Adrenal gland (tissue), 12 donors: ENCODE data around the gene EEF1AKMT4. TPM values are rescaled to one million over a fixed set of nuclear protein-coding genes. Genes with fewer than 3 reads are reported as not detected.

Experiments used
- DNase-seq, 7 donors: peaks; one replicate each; pipeline ENCODE4 v3.0.0-alpha.2; 2019 to 2020
- H3K27ac ChIP-seq, 5 donors: fragments of 200-600 bp; sonication (generic) in 4 of 5; 1 replicate in 3 of 5; 2 replicates in 2 of 5; pipeline versions ENCODE4 v1.5.1 to v1.8.0; 2016 to 2020; ENCODE audit warnings: mild to moderate bottlenecking in 1 of 5
- H3K27me3 ChIP-seq: fragments of 200-600 bp; 2 replicates; pipeline ENCODE4 v1.8.0; 2021
- H3K36me3 ChIP-seq, 2 donors: fragments of 200-600 bp; replicated peaks in 1 of 2; 1 replicate in 1 of 2; 2 replicates in 1 of 2; pipeline versions ENCODE4 v1.5.1 to v1.8.0; 2018 to 2022
- H3K4me1 ChIP-seq, 2 donors: fragments of 200-600 bp; replicated peaks in 1 of 2; 1 replicate in 1 of 2; 2 replicates in 1 of 2; pipeline versions ENCODE4 v1.5.1 to v1.8.0; 2018 to 2021
- H3K4me3 ChIP-seq, 4 donors: fragments of 200-600 bp; sonication (generic) in 3 of 4; one replicate each; pipeline ENCODE4 v1.5.1; 2016 to 2018
- H3K9me3 ChIP-seq, 3 donors: fragments of 200-600 bp; sonication (generic) in 1 of 3; replicated peaks in 1 of 3; 1 replicate in 2 of 3; 2 replicates in 1 of 3; pipeline versions ENCODE4 v1.5.1 to v1.8.0; 2016 to 2021
- CTCF ChIP-seq, 6 experiments: fragments of 450-650 bp in 4 of 6; fragments of 200-600 bp in 2 of 6; sonication (generic) in 1 of 6; IDR thresholded peaks; 1 replicate in 5 of 6; 2 replicates in 1 of 6; pipeline versions ENCODE4 v1.5.1 to v1.8.0; 2016 to 2021; ENCODE audit warnings: antibody characterized with exemption in 6 of 6, mild to moderate bottlenecking in 2 of 6, moderate library complexity in 1 of 6
- POLR2A ChIP-seq, 2 donors: fragments of 450-650 bp; IDR thresholded peaks; one replicate each; pipeline ENCODE4 v1.6.1; 2017; ENCODE audit warnings: antibody characterized with exemption in 2 of 2, mild to moderate bottlenecking in 2 of 2, moderate library complexity in 1 of 2
- WGBS, 4 donors: extraction: QIAGEN DNeasy Blood & Tissue Kit in 2 of 4; methylation state at CpG; one replicate each; pipeline versions ENCODE4 v1.1.5 to v1.1.7; 2013 to 2017; 5-methylcytosine and 5-hydroxymethylcytosine counted together
- intact Hi-C, 2 donors: fragments of 100-400 bp; cut with DNase I; formaldehyde crosslinking; loops; one replicate each; pipeline versions ENCODE4 v1.14.1 to v1.15.0; 2022 to 2023
- polyA plus RNA-seq, 3 donors: library from polyadenylated mRNA; stranded (reverse); fragments of 200-250 nt in 2 of 3; fragments of 350-450 nt in 1 of 3; fragmentation: Illumina TruSeq in 1 of 3; extraction: RNeasy Lipid Tissue Mini Kit (QIAGEN cat#74804) in 1 of 3; gene quantifications; one replicate each; pipeline ENCODE4 v1.2.3, GENCODE V29; 2013 to 2014
- total RNA-seq, 9 donors: library from RNA; depleted of rRNA in 4 of 9; stranded (reverse); fragments of >200 nt in 4 of 9; fragments of 120-200 nt in 1 of 9; fragmentation: NEBNext Ultra II Directional in 1 of 9; extraction: Animal tissue kit (Norgen Biotek cat#: 25700) in 1 of 9; gene quantifications; one replicate each; pipeline versions ENCODE4 v1.1.0 to v1.2.4, GENCODE V29; 2013 to 2023
- donor health status: healthy with polysubstance abuse.
- donor health status: Bipolar disorder and iron deficiency.
- donor health status: DM: yes; HTN: yes; CAD: no.
- donor health status: DM: no; HTN: no; CAD: no.
- donor health status: DM: no; HTN: no; CAD: no.
- donor health status: DM: yes; HTN: yes; CAD: no.

Gene EEF1AKMT4
- total and polyA plus RNA-seq, 12 donors, result 1.8 to 8.3 (median 4.1) TPM

GRCh38 chr3:184291738-184292445 is 42.4 kb downstream of the EEF1AKMT4 start:
- no peak for TF ChIP-seq POLR2A (IDR thresholded peaks at IDR 0.05)
- no peak for TF ChIP-seq CTCF (IDR thresholded peaks at IDR 0.05)
- intact Hi-C loops, result loop anchor here in 1 of 2 donors (5.0 kb wide), 1 partner anchor 395 kb away; no protein-coding TSS in a partner anchor
- Histone ChIP-seq H3K36me3 (no peaks in the 10 kb centered on the region), H3K27ac (no peak overlapping the region), H3K4me1 (no peaks in the 10 kb centered on the region), H3K9me3 (no peaks in the 10 kb centered on the region), H3K4me3 (no peak overlapping the region), H3K27me3 (no peaks in the 10 kb centered on the region)
- 79 to 94% (median 86%) methylated on average over 7 to 21 of the region's 21 CpGs for WGBS, 4 donors
- no peak for DNase-seq

- intact Hi-C loops, result no loop called here
- H3K36me3 ChIP-seq, result peaks cover 0 to 7% of the 10 kb centered on the region in 2 donors
- DNase-seq, result no peak
- no peaks in the 10 kb centered on the region for H3K9me3 ChIP-seq
- 54 to 66% (median 62%) methylated on average over 3 of the region's 3 CpGs for WGBS, 4 donors
- H3K4me1 ChIP-seq, result peaks cover 4 to 12% of the 10 kb centered on the region in 2 donors
- no peaks in the 10 kb centered on the region for H3K27me3 ChIP-seq
- H3K4me3 ChIP-seq, result no peak overlapping the region
- no peak for TF ChIP-seq POLR2A (IDR thresholded peaks at IDR 0.05)
- TF ChIP-seq CTCF (IDR thresholded peaks at IDR 0.05), result no peak
- no peak overlapping the region for H3K27ac ChIP-seq
Observed at GRCh38 chr3:184295771-184296170, 46.3 kb downstream of the EEF1AKMT4 start.

GRCh38 chr3:184296616-184297015 is 47.1 kb downstream of the EEF1AKMT4 start:
- DNase-seq, result no peak
- intact Hi-C loops, result no loop called here
- Histone ChIP-seq H3K4me1 (peaks cover 4 to 12% of the 10 kb centered on the region in 2 donors), H3K9me3 (no peaks in the 10 kb centered on the region), H3K4me3 (no peak overlapping the region), H3K27ac (no peak overlapping the region), H3K27me3 (no peaks in the 10 kb centered on the region), H3K36me3 (peaks cover 0 to 15% of the 10 kb centered on the region in 2 donors)
- WGBS, 4 donors, result 75 to 83% (median 78%) methylated on average over 7 of the region's 7 CpGs
- TF ChIP-seq POLR2A (IDR thresholded peaks at IDR 0.05), result no peak
- TF ChIP-seq CTCF (IDR thresholded peaks at IDR 0.05), result no peak

- 0 to 1% (median 0%) methylated on average over 16 to 78 of the region's 78 CpGs for WGBS, 4 donors
- H3K4me3 ChIP-seq, result peak within 1 kb of the TSS in 3 of 4 donors; percentile 77 to 89 (median 79)
- peaks cover 0 to 38% of the 10 kb centered on the region in 2 donors for H3K36me3 ChIP-seq
- TF ChIP-seq POLR2A (IDR thresholded peaks at IDR 0.05) (peak; percentile 77 to 91), CTCF (IDR thresholded peaks at IDR 0.05) (peak in 1 of 6 experiments; percentile 29)
- H3K27ac ChIP-seq, result peak within 1 kb of the TSS; percentile 66 to 90 (median 83)
- intact Hi-C loops, result no loop called here
- DNase-seq, result peak; percentile 98 to 99 (median 99)
- peaks cover 4 to 12% of the 10 kb centered on the region in 2 donors for H3K4me1 ChIP-seq
- no peaks in the 10 kb centered on the region for H3K9me3 ChIP-seq
- no peaks in the 10 kb centered on the region for H3K27me3 ChIP-seq
Observed at GRCh38 chr3:184298759-184299487, 49.5 kb downstream of the EEF1AKMT4 start, which contains the start of gene PSMD2. Gene PSMD2, plus strand, starts transcription at chr3:184299241. Its CDS starts 26 bp downstream, at chr3:184299267.
